ENCODE measurements around the gene RIC8A. TPM values are rescaled to one million over a fixed set of nuclear protein-coding genes. Genes with fewer than 3 reads are reported as not detected.

Gene RIC8A
- total and polyA plus RNA-seq, 9 of the 15 experiments (the other 6 are each of a cell fraction or from before 2014, with no cell fraction given) = 10.7 to 108 (median 72.1) TPM

DNA sequence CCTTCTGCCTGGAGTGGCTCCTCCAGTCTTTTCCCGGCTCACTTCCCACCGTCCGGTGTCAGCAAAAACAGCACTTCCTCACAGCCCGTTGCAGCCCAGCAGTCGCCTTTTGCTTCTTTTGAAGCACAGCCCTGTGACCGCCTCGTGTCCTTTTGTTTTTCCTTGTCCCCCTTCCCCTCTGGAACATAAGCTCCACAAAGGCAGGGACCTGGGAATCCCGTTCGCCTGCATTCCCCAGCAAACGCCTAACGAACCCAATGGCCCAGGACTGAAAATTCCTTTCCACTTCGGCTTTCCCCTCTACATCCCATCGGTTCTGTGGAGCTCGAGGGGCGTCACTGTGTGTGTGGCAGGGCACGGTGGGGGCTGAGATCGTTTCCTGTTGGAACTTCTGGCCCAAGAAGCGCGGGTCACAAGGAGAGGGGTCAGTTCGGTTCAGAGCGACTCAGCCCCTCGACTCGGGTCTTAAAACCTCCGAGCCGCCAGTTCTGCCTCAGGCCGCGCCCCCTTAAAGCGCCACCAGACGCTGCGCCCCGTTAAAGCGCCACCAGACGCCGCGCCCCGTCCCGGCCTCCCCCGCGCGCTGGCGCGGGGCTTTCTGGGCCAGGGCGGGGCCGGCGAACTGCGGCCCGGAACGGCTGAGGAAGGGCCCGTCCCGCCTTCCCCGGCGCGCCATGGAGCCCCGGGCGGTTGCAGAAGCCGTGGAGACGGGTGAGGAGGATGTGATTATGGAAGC, 841 bp downstream of the RIC8A start (continued):
- TF ChIP-seq, protein P1, sequence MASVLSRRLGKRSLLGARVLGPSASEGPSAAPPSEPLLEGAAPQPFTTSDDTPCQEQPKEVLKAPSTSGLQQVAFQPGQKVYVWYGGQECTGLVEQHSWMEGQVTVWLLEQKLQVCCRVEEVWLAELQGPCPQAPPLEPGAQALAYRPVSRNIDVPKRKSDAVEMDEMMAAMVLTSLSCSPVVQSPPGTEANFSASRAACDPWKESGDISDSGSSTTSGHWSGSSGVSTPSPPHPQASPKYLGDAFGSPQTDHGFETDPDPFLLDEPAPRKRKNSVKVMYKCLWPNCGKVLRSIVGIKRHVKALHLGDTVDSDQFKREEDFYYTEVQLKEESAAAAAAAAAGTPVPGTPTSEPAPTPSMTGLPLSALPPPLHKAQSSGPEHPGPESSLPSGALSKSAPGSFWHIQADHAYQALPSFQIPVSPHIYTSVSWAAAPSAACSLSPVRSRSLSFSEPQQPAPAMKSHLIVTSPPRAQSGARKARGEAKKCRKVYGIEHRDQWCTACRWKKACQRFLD (CRISPR knock-in tag; IDR thresholded peaks at IDR 0.05) = peak; percentile 90; the same call in 1 of the 2 replicates
- TF ChIP-seq ARID1B (IDR thresholded peaks at IDR 0.05) (no peak), ZNF408 (CRISPR knock-in tag; IDR thresholded peaks at IDR 0.05; ENCODE audit: low read depth) (no peak), MCM2 (IDR thresholded peaks at IDR 0.05; ENCODE audit: low read depth) (no peak), RBFOX2 (IDR thresholded peaks at IDR 0.05; ENCODE audit: low read depth, low read length) (peak; percentile 35), NR2C1 (IDR thresholded peaks at IDR 0.05) (no peak), NR2C1 (tag; IDR thresholded peaks at IDR 0.05) (no peak), ZZZ3 (IDR thresholded peaks at IDR 0.05) (no peak), ZNF785 (CRISPR knock-in tag; IDR thresholded peaks at IDR 0.05) (no peak), RBBP5 (IDR thresholded peaks at IDR 0.05; ENCODE audit: borderline replicate concordance, insufficient read depth, low read length, poor library complexity, severe bottlenecking) (no peak), KDM4B (IDR thresholded peaks at IDR 0.05; ENCODE audit: borderline replicate concordance in 2 of 2, low read depth in 1 of 2) (no peak), KAT7 (CRISPR knock-in tag; IDR thresholded peaks at IDR 0.05; ENCODE audit: borderline replicate concordance) (no peak), NFE2L1 (tag; IDR thresholded peaks at IDR 0.05; ENCODE audit: borderline replicate concordance, low read depth) (no peak), TCF7 (IDR thresholded peaks at IDR 0.05; ENCODE audit: borderline replicate concordance) (no peak), ERF (CRISPR knock-in tag; IDR thresholded peaks at IDR 0.05) (no peak), CXXC5 (CRISPR knock-in tag; IDR thresholded peaks at IDR 0.05) (peak; percentile 94), CEBPB (tag; IDR thresholded peaks at IDR 0.05) (no peak), EP400 (IDR thresholded peaks at IDR 0.05) (peak; percentile 4; the same call in 1 of the 2 replicates)
- TF ChIP-seq, protein P2, sequence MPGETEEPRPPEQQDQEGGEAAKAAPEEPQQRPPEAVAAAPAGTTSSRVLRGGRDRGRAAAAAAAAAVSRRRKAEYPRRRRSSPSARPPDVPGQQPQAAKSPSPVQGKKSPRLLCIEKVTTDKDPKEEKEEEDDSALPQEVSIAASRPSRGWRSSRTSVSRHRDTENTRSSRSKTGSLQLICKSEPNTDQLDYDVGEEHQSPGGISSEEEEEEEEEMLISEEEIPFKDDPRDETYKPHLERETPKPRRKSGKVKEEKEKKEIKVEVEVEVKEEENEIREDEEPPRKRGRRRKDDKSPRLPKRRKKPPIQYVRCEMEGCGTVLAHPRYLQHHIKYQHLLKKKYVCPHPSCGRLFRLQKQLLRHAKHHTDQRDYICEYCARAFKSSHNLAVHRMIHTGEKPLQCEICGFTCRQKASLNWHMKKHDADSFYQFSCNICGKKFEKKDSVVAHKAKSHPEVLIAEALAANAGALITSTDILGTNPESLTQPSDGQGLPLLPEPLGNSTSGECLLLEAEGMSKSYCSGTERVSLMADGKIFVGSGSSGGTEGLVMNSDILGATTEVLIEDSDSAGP (CRISPR knock-in tag; IDR thresholded peaks at IDR 0.05) = peak; percentile 75; the same call in 1 of the 2 replicates
- TF ChIP-seq, protein P3, sequence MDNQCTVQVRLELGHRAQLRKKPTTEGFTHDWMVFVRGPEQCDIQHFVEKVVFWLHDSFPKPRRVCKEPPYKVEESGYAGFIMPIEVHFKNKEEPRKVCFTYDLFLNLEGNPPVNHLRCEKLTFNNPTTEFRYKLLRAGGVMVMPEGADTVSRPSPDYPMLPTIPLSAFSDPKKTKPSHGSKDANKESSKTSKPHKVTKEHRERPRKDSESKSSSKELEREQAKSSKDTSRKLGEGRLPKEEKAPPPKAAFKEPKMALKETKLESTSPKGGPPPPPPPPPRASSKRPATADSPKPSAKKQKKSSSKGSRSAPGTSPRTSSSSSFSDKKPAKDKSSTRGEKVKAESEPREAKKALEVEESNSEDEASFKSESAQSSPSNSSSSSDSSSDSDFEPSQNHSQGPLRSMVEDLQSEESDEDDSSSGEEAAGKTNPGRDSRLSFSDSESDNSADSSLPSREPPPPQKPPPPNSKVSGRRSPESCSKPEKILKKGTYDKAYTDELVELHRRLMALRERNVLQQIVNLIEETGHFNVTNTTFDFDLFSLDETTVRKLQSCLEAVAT (IDR thresholded peaks at IDR 0.05) = peak in 1 of 2 experiments; percentile 26; a peak in 2 of 4 replicates
- TF ChIP-seq, protein P4, sequence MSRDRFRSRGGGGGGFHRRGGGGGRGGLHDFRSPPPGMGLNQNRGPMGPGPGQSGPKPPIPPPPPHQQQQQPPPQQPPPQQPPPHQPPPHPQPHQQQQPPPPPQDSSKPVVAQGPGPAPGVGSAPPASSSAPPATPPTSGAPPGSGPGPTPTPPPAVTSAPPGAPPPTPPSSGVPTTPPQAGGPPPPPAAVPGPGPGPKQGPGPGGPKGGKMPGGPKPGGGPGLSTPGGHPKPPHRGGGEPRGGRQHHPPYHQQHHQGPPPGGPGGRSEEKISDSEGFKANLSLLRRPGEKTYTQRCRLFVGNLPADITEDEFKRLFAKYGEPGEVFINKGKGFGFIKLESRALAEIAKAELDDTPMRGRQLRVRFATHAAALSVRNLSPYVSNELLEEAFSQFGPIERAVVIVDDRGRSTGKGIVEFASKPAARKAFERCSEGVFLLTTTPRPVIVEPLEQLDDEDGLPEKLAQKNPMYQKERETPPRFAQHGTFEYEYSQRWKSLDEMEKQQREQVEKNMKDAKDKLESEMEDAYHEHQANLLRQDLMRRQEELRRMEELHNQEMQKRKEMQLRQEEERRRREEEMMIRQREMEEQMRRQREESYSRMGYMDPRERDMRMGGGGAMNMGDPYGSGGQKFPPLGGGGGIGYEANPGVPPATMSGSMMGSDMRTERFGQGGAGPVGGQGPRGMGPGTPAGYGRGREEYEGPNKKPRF (IDR thresholded peaks at IDR 0.05; ENCODE audit: low read depth, low read length) = no peak
